Fibroblast of lung (primary cell): ENCODE results near the gene KCNMA1.

Experiments
- EZH2 ChIP-seq: IDR thresholded peaks from 2 replicates; pipeline ENCODE4 v1.5.1; 2012; ENCODE audit warnings: low read length, control low read depth, mild to moderate bottlenecking; ENCODE audit errors: missing control alignments
- TF ChIP-seq, protein P1 (sequence below), 2 donors: IDR thresholded peaks in 1 of 2; conservative IDR thresholded peaks in 1 of 2; 1 replicate in 1 of 2; 2 replicates in 1 of 2; pipeline ENCODE4 v1.5.1; 2011 to 2012; ENCODE audit warnings: low read length in 2 of 2, control low read depth in 1 of 2, inconsistent platforms in 1 of 2, low read depth in 1 of 2, mild to moderate bottlenecking in 1 of 2

- TF ChIP-seq, protein P1, sequence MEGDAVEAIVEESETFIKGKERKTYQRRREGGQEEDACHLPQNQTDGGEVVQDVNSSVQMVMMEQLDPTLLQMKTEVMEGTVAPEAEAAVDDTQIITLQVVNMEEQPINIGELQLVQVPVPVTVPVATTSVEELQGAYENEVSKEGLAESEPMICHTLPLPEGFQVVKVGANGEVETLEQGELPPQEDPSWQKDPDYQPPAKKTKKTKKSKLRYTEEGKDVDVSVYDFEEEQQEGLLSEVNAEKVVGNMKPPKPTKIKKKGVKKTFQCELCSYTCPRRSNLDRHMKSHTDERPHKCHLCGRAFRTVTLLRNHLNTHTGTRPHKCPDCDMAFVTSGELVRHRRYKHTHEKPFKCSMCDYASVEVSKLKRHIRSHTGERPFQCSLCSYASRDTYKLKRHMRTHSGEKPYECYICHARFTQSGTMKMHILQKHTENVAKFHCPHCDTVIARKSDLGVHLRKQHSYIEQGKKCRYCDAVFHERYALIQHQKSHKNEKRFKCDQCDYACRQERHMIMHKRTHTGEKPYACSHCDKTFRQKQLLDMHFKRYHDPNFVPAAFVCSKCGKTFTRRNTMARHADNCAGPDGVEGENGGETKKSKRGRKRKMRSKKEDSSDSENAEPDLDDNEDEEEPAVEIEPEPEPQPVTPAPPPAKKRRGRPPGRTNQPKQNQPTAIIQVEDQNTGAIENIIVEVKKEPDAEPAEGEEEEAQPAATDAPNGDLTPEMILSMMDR (conservative IDR thresholded peaks at IDR 0.05 in 1 of 2, IDR thresholded peaks at IDR 0.05 in 1 of 2; ENCODE audit: low read depth in 1 of 2, low read length in 2 of 2): no peak
- no peak for TF ChIP-seq EZH2
Observed at GRCh38 chr10:77071001-77071511, 566.6 kb downstream of the KCNMA1 start.
